Keratinocyte (primary cell): ENCODE data around the gene PID1. TPM values are rescaled to one million over a fixed set of nuclear protein-coding genes. Genes with fewer than 3 reads are reported as not detected.

Experiments used
- DNase-seq: peaks from one replicate; pipeline ENCODE4 v3.0.0-alpha.2; 2011; ENCODE audit warnings: low read depth, missing footprints, low spot score
- FAIRE-seq: peaks from 2 replicates; lab custom pipeline; 2011; peaks lifted over from hg19 to GRCh38; lab: Jason Lieb, UNC
- H2AFZ ChIP-seq: 2 replicates; pipeline ENCODE4 v1.6.0; 2012; ENCODE audit warnings: low read length, control low read depth, inconsistent platforms; ENCODE audit not compliant: control insufficient read depth
- H3K27ac ChIP-seq: 2 replicates; pipeline ENCODE4 v1.5.1; 2011; ENCODE audit warnings: low read length; ENCODE audit not compliant: control insufficient read depth, insufficient read depth
- H3K27me3 ChIP-seq: 3 replicates; pipeline ENCODE4 v1.6.0; 2011; ENCODE audit warnings: low read length; ENCODE audit not compliant: control insufficient read depth, insufficient read depth; ENCODE audit errors: extremely low read depth
- H3K36me3 ChIP-seq, 2 experiments: 2 replicates in 1 of 2; 3 replicates in 1 of 2; pipeline ENCODE4 v1.5.1; 2011; ENCODE audit warnings: low read length in 2 of 2, mild to moderate bottlenecking in 1 of 2; ENCODE audit not compliant: control insufficient read depth in 2 of 2, insufficient read depth in 2 of 2; ENCODE audit errors: extremely low read depth in 1 of 2
- H3K4me1 ChIP-seq: 3 replicates; pipeline ENCODE4 v1.5.1; 2011; ENCODE audit warnings: low read length; ENCODE audit not compliant: control insufficient read depth, insufficient read depth; ENCODE audit errors: extremely low read depth
- H3K4me2 ChIP-seq: 3 replicates; pipeline ENCODE4 v1.6.0; 2011; ENCODE audit warnings: low read depth, low read length; ENCODE audit not compliant: control insufficient read depth, insufficient read depth; ENCODE audit errors: extremely low read depth
- H3K4me3 ChIP-seq, 3 experiments: fragments of 200-600 bp in 1 of 3; sonication (generic) in 1 of 3; 2 replicates in 2 of 3; 3 replicates in 1 of 3; pipeline ENCODE4 v1.5.1; 2011 to 2016; ENCODE audit warnings: low read length in 3 of 3, mild to moderate bottlenecking in 3 of 3, control low read depth in 2 of 3, inconsistent platforms in 1 of 3, low read depth in 1 of 3, mixed read lengths in 1 of 3, mixed run types in 1 of 3, moderate library complexity in 1 of 3; ENCODE audit not compliant: control insufficient read depth in 2 of 3, insufficient read depth in 2 of 3; ENCODE audit errors: extremely low read depth in 1 of 3
- H3K79me2 ChIP-seq: 2 replicates; pipeline ENCODE4 v1.6.0; 2012; ENCODE audit warnings: low read length; ENCODE audit not compliant: control insufficient read depth, insufficient read depth
- H3K9ac ChIP-seq: 3 replicates; pipeline ENCODE4 v1.6.0; 2011; ENCODE audit warnings: low read length; ENCODE audit not compliant: control insufficient read depth, insufficient read depth; ENCODE audit errors: extremely low read depth
- H3K9me1 ChIP-seq: 3 replicates; pipeline ENCODE4 v1.6.0; 2011; ENCODE audit warnings: low read length; ENCODE audit not compliant: control insufficient read depth, insufficient read depth; ENCODE audit errors: extremely low read depth
- H3K9me3 ChIP-seq: 2 replicates; pipeline ENCODE4 v1.5.1; 2012; ENCODE audit warnings: low read depth, low read length; ENCODE audit not compliant: control insufficient read depth
- H4K20me1 ChIP-seq: 3 replicates; pipeline ENCODE4 v1.6.0; 2011; ENCODE audit warnings: low read length; ENCODE audit not compliant: control insufficient read depth, insufficient read depth; ENCODE audit errors: extremely low read depth
- EZH2 ChIP-seq: IDR thresholded peaks from one replicate; pipeline ENCODE4 v1.6.1; 2012; ENCODE audit warnings: inconsistent platforms, mild to moderate bottlenecking, low read length, moderate library complexity
- dilution Hi-C: fragments of 300-500 bp; cut with MboI; formaldehyde crosslinking; loops from one replicate; pipeline ENCODE4 v1.7.0; 2020; ENCODE audit warnings: low sequenced_read_pairs; ENCODE audit not compliant: extremely low pct_ligation_motif_present
- polyA plus RNA-seq, 5 experiments: library from polyadenylated mRNA; depleted of rRNA in 3 of 5; stranded (reverse) in 3 of 5; stranded (forward) in 1 of 5; unstranded in 1 of 5; fragments of >200 nt; gene quantifications; 1 replicate in 1 of 5; 2 replicates in 3 of 5; 3 replicates in 1 of 5; pipeline versions ENCODE4 v1.2.1 to v1.2.3, GENCODE V29; 2011 to 2012; ENCODE audit warnings: missing spikeins in 2 of 5, low read depth in 1 of 5, low replicate concordance in 1 of 5
- TF ChIP-seq, protein P1 (sequence below), 3 experiments: IDR thresholded peaks in 1 of 3; conservative IDR thresholded peaks in 1 of 3; optimal IDR thresholded peaks in 1 of 3; 2 replicates in 2 of 3; 3 replicates in 1 of 3; pipeline versions ENCODE3 to v1.5.1; 2011; ENCODE audit warnings: low read length in 3 of 3, mild to moderate bottlenecking in 3 of 3, moderate library complexity in 2 of 3, control low read depth in 1 of 3, inconsistent platforms in 1 of 3; ENCODE audit not compliant: insufficient read depth in 2 of 3; ENCODE audit errors: extremely low read depth in 1 of 3

Gene PID1
- polyA plus RNA-seq, 1 donor (not counting 4 experiments of a cell fraction or from before 2014, with no cell fraction given) = 5.4 TPM

DNA sequence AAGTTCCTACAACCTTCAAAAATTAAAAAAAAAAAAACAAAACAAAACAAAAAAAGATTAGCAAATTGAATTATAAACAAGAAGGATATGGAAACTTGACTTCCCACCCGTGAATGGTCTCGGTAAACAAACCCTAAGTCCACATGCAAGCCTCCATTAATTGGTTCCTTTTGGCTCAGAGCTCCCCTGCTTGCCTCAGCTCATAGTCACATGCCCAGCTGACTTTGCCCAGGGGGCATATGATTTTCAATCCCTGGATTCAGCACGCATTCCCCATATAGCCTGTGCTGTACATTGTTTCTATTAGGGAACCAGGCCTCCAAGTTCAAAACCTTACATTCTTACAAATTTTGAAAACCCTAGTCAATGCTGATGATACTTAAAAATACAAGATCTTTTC lies 95.0 kb downstream of the PID1 start:
- FAIRE-seq (no peak), DNase-seq (no peak)
- no peak overlapping the region for H3K4me3 ChIP-seq
- dilution Hi-C loops = no loop called here
- no peaks in the 10 kb centered on the region for H3K27me3 ChIP-seq
- TF ChIP-seq, protein P1, sequence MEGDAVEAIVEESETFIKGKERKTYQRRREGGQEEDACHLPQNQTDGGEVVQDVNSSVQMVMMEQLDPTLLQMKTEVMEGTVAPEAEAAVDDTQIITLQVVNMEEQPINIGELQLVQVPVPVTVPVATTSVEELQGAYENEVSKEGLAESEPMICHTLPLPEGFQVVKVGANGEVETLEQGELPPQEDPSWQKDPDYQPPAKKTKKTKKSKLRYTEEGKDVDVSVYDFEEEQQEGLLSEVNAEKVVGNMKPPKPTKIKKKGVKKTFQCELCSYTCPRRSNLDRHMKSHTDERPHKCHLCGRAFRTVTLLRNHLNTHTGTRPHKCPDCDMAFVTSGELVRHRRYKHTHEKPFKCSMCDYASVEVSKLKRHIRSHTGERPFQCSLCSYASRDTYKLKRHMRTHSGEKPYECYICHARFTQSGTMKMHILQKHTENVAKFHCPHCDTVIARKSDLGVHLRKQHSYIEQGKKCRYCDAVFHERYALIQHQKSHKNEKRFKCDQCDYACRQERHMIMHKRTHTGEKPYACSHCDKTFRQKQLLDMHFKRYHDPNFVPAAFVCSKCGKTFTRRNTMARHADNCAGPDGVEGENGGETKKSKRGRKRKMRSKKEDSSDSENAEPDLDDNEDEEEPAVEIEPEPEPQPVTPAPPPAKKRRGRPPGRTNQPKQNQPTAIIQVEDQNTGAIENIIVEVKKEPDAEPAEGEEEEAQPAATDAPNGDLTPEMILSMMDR (optimal IDR thresholded peaks at IDR 0.05 in 1 of 3, IDR thresholded peaks at IDR 0.05 in 1 of 3, conservative IDR thresholded peaks at IDR 0.05 in 1 of 3; ENCODE audit: extremely low read depth in 1 of 3, insufficient read depth in 2 of 3, low read length in 3 of 3) = no peak
- TF ChIP-seq EZH2 = no peak
- no peaks in the 10 kb centered on the region for H3K36me3 ChIP-seq
- H3K4me1 ChIP-seq = no peaks in the 10 kb centered on the region
- no peaks in the 10 kb centered on the region for H3K9me1 ChIP-seq
- H3K9me3 ChIP-seq = no peaks in the 10 kb centered on the region
- H3K9ac ChIP-seq = no peak overlapping the region
- no peak overlapping the region for H3K27ac ChIP-seq
- H2AFZ ChIP-seq = no peak overlapping the region
- no peaks in the 10 kb centered on the region for H3K79me2 ChIP-seq
- no peaks in the 10 kb centered on the region for H4K20me1 ChIP-seq
- no peak overlapping the region for H3K4me2 ChIP-seq

DNA sequence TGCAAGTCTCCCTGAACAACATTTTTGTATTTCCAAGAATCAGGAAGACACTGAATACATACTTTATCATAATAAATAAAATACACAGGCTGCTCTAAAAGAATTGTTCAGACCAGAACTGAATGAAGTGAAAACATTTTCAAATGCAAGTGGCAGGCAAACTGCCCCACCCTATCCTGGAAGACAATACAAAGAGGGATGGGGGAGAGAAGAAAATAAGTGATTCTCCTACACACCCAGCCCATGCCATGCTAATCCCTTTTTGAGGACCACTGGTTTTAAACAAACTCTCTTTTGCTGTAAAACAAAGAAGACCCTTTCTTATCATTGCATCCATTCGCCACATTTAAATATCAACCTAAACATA lies 95.6 kb downstream of the PID1 start:
- no peak for FAIRE-seq

DNA sequence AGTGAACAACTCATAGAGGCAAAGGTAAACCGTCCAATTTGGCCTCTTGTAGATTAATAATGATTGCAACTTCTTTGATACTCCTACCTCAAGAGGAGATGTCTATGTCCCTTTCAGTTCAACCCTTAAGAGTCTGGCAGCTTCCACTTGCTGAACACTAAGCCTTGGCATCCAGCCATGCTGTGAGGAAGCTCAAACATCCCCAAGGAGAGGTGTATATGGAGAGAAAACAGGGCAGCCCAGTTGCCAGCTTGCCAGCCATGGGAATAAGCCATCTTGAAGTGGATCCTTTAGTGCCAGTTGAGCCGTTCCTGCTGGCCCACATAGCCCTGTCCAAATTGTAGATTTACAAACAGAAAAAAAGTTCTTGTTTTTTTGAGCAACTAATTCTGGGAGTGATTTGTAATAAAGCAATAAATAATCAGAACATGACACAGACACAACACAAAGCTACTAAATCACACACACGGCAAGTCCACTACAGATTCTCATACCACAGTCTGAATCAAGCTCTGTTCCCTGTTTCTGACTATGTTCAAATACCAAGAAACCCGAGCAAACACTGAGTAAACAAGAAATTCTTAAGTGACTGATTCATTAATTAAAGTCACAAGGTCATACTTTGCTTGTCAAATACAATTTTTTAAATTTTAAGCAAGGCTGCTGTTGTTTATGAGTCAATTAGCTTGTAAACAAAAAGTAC lies 96.1 kb downstream of the PID1 start:
- Histone ChIP-seq H2AFZ (no peak overlapping the region), H4K20me1 (no peaks in the 10 kb centered on the region), H3K4me2 (no peak overlapping the region), H3K9me3 (no peaks in the 10 kb centered on the region), H3K27ac (no peak overlapping the region), H3K36me3 (no peaks in the 10 kb centered on the region), H3K4me3 (no peak overlapping the region), H3K4me1 (no peaks in the 10 kb centered on the region), H3K9ac (no peak overlapping the region), H3K27me3 (no peaks in the 10 kb centered on the region), H3K79me2 (no peaks in the 10 kb centered on the region), H3K9me1 (no peaks in the 10 kb centered on the region)
- no peak for DNase-seq
- no peak for FAIRE-seq
- dilution Hi-C loops = no loop called here
- TF ChIP-seq EZH2 = no peak
- TF ChIP-seq, protein P1 (optimal IDR thresholded peaks at IDR 0.05 in 1 of 3, IDR thresholded peaks at IDR 0.05 in 1 of 3, conservative IDR thresholded peaks at IDR 0.05 in 1 of 3; ENCODE audit: extremely low read depth in 1 of 3, insufficient read depth in 2 of 3, low read length in 3 of 3) = no peak

More for the DNA sequence above, 95.6 kb downstream of the PID1 start:
- Histone ChIP-seq H3K4me1 (no peaks in the 10 kb centered on the region), H3K27me3 (no peaks in the 10 kb centered on the region), H3K27ac (no peak overlapping the region), H4K20me1 (no peaks in the 10 kb centered on the region), H3K9me3 (no peaks in the 10 kb centered on the region), H3K36me3 (no peaks in the 10 kb centered on the region), H2AFZ (no peak overlapping the region), H3K9ac (no peak overlapping the region), H3K4me3 (no peak overlapping the region), H3K79me2 (no peaks in the 10 kb centered on the region), H3K4me2 (no peak overlapping the region), H3K9me1 (no peaks in the 10 kb centered on the region)
- no peak for TF ChIP-seq EZH2
- no peak for DNase-seq
- dilution Hi-C loops = no loop called here
